Astrocyte (in vitro differentiated cells and primary cell): ENCODE data around the gene EEF2K.
A peak's percentile ranks its signal among the peaks of the same experiment; 100 is the strongest.

ENCODE experiments used
- CTCF ChIP-seq: IDR thresholded peaks from 2 replicates; pipeline ENCODE4 v1.5.1; 2011; ENCODE audit warnings: low read depth, mild to moderate bottlenecking, inconsistent platforms, low read length, moderate library complexity; ENCODE audit not compliant: insufficient read depth
- EZH2 ChIP-seq: IDR thresholded peaks from 2 replicates; pipeline ENCODE4 v1.6.1; 2012; ENCODE audit warnings: mild to moderate bottlenecking, low read length, inconsistent platforms; ENCODE audit not compliant: insufficient read depth

GRCh38 chr16:22300427-22301071 lies 94.5 kb downstream of the EEF2K start:
- peak; percentile 54 for TF ChIP-seq CTCF
- no peak for TF ChIP-seq EZH2
